ENCODE data around the gene SIDT1. TPM values are rescaled to one million over a fixed set of nuclear protein-coding genes. Genes with fewer than 3 reads are reported as not detected.

Gene SIDT1
- total and polyA plus RNA-seq, 4 donors, result 0.08 to 2.2 (median 0.82) TPM

- Histone ChIP-seq H3K9me3 (ENCODE audit: control insufficient read depth in 4 of 4, low read length in 3 of 4) (no peaks in the 10 kb centered on the region), H3K27me3 (ENCODE audit: control insufficient read depth in 4 of 4, insufficient read depth in 4 of 4, low read length in 3 of 4) (no peaks in the 10 kb centered on the region), H3K4me3 (ENCODE audit: low read depth in 1 of 3, low read length in 3 of 3) (no peak overlapping the region), H3K4me1 (ENCODE audit: control insufficient read depth in 4 of 4, insufficient read depth in 4 of 4, low read length in 3 of 4) (no peaks in the 10 kb centered on the region), H3K27ac (ENCODE audit: low read depth in 1 of 2, low read length in 2 of 2) (no peak overlapping the region), H3K36me3 (ENCODE audit: control insufficient read depth in 4 of 4, insufficient read depth in 3 of 4, low read depth in 1 of 4, low read length in 3 of 4) (no peaks in the 10 kb centered on the region), H3K9ac (ENCODE audit: low read depth in 1 of 2, low read length in 2 of 2) (no peak overlapping the region)
- TF ChIP-seq YY1 (IDR thresholded peaks at IDR 0.05) (no peak), HNF4G (IDR thresholded peaks at IDR 0.05) (no peak), CTCF (IDR thresholded peaks at IDR 0.05; ENCODE audit: low read depth, low read length, missing input control) (no peak), ATF3 (IDR thresholded peaks at IDR 0.05) (no peak), FOXA1 (IDR thresholded peaks at IDR 0.05) (no peak), MAX (IDR thresholded peaks at IDR 0.05) (no peak), TAF1 (conservative IDR thresholded peaks at IDR 0.05) (no peak), RAD21 (IDR thresholded peaks at IDR 0.05) (no peak), JUND (IDR thresholded peaks at IDR 0.05) (no peak)
- DNase-seq (ENCODE audit: low spot score), result no peak
Measured at GRCh38 chr3:113557374-113557773, 25.0 kb downstream of the SIDT1 start.

GRCh38 chr3:113559009-113559408 lies 26.7 kb downstream of the SIDT1 start:
- Histone ChIP-seq H3K4me1 (ENCODE audit: control insufficient read depth in 4 of 4, insufficient read depth in 4 of 4, low read length in 3 of 4) (no peaks in the 10 kb centered on the region), H3K27me3 (ENCODE audit: control insufficient read depth in 4 of 4, insufficient read depth in 4 of 4, low read length in 3 of 4) (no peaks in the 10 kb centered on the region), H3K27ac (ENCODE audit: low read depth in 1 of 2, low read length in 2 of 2) (no peak overlapping the region), H3K9me3 (ENCODE audit: control insufficient read depth in 4 of 4, low read length in 3 of 4) (no peaks in the 10 kb centered on the region), H3K36me3 (ENCODE audit: control insufficient read depth in 4 of 4, insufficient read depth in 3 of 4, low read depth in 1 of 4, low read length in 3 of 4) (no peaks in the 10 kb centered on the region), H3K4me3 (ENCODE audit: low read depth in 1 of 3, low read length in 3 of 3) (no peak overlapping the region), H3K9ac (ENCODE audit: low read depth in 1 of 2, low read length in 2 of 2) (no peak overlapping the region)
- no peak for DNase-seq (ENCODE audit: low spot score)
- TF ChIP-seq YY1 (IDR thresholded peaks at IDR 0.05), result no peak
- TF ChIP-seq HNF4G (IDR thresholded peaks at IDR 0.05), result no peak
- no peak for TF ChIP-seq JUND (IDR thresholded peaks at IDR 0.05)
- no peak for TF ChIP-seq FOXA1 (IDR thresholded peaks at IDR 0.05)
- TF ChIP-seq RXRA (IDR thresholded peaks at IDR 0.05), result no peak
- TF ChIP-seq GABPA (IDR thresholded peaks at IDR 0.05 in 1 of 2, conservative IDR thresholded peaks at IDR 0.05 in 1 of 2), result no peak
- TF ChIP-seq HNF4A (conservative IDR thresholded peaks at IDR 0.05), result no peak
- TF ChIP-seq ZBTB33 (IDR thresholded peaks at IDR 0.05), result no peak
- TF ChIP-seq FOXA2 (IDR thresholded peaks at IDR 0.05), result no peak
- no peak for TF ChIP-seq NR2F2 (IDR thresholded peaks at IDR 0.05)
- TF ChIP-seq SP1 (IDR thresholded peaks at IDR 0.05), result no peak
- TF ChIP-seq MAX (IDR thresholded peaks at IDR 0.05), result no peak
- TF ChIP-seq TAF1 (conservative IDR thresholded peaks at IDR 0.05), result no peak
- TF ChIP-seq ATF3 (IDR thresholded peaks at IDR 0.05), result no peak
- no peak for TF ChIP-seq EGR1 (IDR thresholded peaks at IDR 0.05; ENCODE audit: low read depth in 2 of 2)
- no peak for TF ChIP-seq REST (IDR thresholded peaks at IDR 0.05)
- TF ChIP-seq RAD21 (IDR thresholded peaks at IDR 0.05), result no peak
- TF ChIP-seq CTCF (IDR thresholded peaks at IDR 0.05; ENCODE audit: low read depth, low read length, missing input control), result no peak

Data from liver (tissue), 9 donors.